ENCODE measurements around the gene MCF2L2.

GRCh38 chr3:183158551-183159006, 269.8 kb downstream of the MCF2L2 start:
- TF ChIP-seq TAF1 (IDR thresholded peaks at IDR 0.05; ENCODE audit: low read depth, low read length) (0 out of 2 replicates have a peak, but pooled peaks have one; percentile 31), POLR2AphosphoS5 (IDR thresholded peaks at IDR 0.05; ENCODE audit: low read depth, low read length) (peak; percentile 72), POLR2A (IDR thresholded peaks at IDR 0.05; ENCODE audit: low read depth, low read length) (peak; percentile 71; the same call in 1 of the 2 replicates), SPI1 (IDR thresholded peaks at IDR 0.05; ENCODE audit: low read depth, low read length) (peak; percentile 65), POU2F2 (IDR thresholded peaks at IDR 0.05; ENCODE audit: low read depth, low read length) (peak; percentile 99), PAX5 (IDR thresholded peaks at IDR 0.05; ENCODE audit: insufficient read depth, low read length, severe bottlenecking) (no peak)

Measured in GM12891 (cell line).